NCI-H1436 (cell line): Measurements from ENCODE around the gene ACTL9.

Source experiments
- DNase-seq: peaks from one replicate; lab custom pipeline; 2025; lab: John Stamatoyannopoulos, UW

The ACTL9 gene

GRCh38 chr19:8686549-8686948 lies 12.0 kb downstream of the ACTL9 start:
- DNase-seq = no peak

DNA sequence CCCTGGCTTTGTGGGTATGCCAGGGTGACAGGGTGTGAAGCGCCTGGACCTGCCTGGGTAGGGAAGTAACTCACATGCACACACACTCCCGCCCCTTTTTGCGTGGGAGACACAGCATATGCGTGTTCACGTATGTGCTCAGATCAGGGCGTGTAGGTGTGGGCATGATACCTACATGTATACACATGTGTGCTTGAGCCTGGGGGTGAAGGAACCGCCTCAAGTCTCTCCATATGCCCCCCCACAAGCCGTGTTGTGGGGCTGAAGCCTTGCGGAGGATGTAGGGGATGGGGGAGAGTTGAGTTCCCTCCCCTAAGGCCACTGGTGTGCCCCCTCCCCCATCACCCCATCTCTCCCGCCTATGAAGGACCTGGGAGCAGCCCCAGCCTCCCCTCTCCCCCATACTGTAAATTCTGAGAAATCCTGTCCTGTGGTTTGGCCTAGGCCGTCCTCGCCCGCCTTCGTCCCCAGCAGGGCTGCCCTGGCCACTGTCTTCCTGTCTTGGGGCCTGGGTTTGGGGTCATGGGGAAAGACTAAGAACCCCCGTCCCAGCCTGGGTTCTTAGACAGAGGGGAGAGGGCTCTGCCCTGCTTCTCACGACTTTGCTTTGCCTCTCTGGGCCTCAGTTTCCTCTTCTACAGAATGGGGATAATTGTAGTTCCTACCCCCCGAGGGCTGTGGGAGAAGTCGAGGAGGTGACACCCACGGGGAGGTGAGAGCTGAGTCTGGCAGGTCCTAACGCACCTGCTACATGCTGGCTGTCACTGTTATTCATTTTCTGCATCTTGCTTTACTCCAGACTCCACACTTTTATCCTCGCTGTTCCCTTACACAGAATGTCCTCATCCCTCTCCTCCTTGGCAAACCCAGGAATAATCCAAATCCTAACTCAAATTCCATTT lies 14.3 kb downstream of the ACTL9 start:
- no peak for DNase-seq

- no peak for DNase-seq
Measured at GRCh38 chr19:8682931-8683330, 15.7 kb downstream of the ACTL9 start.

DNA sequence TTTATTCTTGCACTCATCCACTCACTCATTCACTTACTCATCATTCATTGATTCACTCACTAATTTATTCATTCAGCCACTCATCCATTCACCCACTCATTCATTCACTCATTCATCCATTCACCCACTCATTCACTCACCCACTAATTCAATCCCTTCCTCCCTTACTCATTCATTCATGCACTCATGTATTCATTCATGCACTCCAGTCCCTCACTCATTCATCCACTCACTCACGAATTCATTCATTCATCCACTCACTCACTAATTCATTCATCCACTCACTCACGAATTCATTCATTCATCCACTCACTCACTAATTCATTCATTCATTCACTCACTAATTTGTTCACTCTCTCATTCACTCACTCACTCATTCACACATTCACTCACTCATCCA lies 16.1 kb downstream of the ACTL9 start:
- no peak for DNase-seq

DNA sequence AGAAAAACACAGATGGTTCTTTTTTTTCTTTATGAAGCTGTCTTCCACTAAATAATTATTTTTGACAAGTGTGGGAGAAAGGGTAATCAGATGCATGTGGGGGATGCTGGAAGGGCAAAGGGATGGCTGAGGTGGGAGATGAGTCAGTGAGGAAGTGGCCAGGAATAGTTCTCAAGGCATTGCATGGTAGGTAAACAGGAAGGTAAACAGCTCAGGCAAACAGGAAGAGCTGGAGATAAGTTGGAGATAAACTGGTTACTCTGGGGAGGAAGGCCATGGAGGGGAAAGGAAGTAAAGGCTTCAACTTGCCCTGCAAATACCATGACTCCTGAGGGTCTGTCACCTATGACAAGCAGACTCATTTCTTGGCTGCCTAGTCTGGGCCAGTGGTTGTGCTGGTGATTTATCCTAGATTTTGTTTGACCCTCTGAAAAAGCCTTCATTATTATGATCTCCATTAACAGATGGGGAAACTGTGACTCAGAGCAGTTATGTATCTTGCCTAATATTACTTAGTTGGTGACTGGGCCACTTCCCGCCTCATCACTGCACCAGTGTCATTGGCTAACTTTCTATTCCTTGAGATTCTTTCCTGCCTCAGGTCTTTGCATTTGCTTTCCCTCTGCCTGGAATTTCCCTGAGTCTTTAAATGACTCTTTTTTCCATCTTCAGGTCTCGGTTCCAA lies 17.1 kb downstream of the ACTL9 start:
- no peak for DNase-seq

GRCh38 chr19:8680676-8681344 lies 17.8 kb downstream of the ACTL9 start:
- no peak for DNase-seq

- DNase-seq = no peak
Measured at GRCh38 chr19:8678244-8678807, 20.3 kb downstream of the ACTL9 start.

GRCh38 chr19:8675066-8675465 lies 23.5 kb downstream of the ACTL9 start:
- no peak for DNase-seq

DNA sequence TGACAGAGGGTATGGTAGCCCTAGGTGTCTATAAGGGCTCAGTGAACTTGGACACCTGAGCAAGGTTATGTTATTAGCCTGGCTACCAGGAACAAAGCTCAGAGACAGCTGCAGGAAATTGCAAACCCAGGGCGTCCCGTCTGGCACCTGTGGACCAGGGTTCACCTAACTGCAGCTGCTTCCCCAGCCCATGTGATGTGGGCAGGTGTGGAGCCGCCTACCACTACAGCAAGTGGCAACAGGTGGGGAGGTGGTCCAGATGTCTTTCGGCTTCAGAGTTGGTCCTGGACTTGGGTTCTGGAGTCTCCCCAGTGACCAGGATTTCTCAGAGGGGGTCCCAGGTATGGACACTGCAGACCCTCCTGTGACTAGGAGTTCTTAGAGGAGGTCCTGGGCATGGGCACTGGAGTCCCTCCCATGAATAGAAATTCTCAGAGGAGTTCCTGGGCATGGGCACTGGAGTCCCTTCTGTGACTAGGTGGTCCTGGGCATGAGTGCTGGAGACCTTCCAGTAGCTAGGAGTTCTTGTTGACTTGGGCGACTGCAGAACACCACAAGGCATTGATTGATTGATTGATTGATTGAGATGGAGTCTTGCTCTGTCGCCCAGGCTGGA lies 25.2 kb downstream of the ACTL9 start:
- no peak for DNase-seq

DNA sequence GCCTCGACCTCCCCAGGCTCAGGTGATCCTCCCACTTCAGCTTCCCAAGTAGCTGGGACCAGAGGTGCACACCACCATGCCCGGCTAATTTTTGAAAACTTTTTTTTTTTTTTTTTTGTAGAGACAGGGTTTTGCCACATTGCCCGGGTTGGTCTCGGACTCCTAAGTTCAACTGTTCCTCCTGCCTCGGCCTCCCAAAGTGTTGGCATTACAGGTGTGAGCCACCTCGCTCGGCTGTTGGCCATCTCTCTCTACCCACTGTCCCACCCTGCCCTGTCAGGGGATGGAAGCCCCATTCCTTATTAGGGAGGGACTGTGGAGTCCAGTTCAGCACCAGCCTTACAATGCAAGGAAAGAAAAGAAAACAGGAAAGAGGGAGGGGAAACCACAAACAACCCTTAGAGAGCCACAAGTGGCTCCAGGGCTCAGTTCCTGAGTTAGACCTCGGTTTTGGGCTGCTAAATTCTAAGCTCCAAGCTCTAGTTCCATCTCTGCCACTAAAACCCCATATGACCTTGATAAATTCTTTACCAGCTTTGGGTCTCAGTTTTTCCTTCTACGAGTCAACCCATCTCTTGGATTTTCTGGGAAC lies 31.7 kb downstream of the ACTL9 start:
- no peak for DNase-seq

DNA sequence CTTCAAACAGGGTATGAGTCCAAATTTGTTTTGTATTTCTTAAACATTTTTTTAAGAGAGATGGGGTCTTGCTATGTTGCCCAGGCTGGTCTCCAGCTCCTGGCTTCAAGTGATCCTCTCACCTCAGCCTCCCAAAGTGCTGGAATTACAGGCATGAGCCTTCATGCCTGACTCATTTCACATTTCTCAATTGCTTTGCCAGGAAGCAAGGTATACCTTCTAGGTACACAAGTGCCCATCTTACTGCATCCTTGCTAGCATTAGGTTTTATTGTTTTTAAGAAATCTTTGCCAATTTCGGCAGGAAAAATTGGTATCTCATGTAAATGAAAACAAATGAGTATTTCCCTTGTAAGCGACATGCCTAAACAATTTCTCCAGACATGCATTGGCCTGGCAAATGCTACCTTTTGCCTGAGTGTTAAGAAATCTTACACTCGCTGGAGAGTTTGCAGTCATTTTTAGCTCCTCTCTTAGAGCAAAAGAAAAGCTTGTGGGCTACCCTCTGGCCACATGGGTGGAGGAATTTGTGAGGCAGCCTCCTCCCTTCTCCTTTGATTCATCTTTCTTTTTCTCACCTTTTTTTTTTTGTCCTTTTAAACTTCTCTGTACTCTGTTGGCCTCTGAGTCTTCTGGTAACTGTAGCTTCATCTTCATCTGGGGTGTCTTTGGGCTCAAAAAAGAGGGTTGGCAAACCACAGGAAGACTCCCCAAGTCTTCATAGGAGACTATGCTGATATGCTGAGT lies 33.0 kb downstream of the ACTL9 start:
- DNase-seq = no peak

- no peak for DNase-seq
Measured at GRCh38 chr19:8664671-8665057, 33.9 kb downstream of the ACTL9 start.

DNA sequence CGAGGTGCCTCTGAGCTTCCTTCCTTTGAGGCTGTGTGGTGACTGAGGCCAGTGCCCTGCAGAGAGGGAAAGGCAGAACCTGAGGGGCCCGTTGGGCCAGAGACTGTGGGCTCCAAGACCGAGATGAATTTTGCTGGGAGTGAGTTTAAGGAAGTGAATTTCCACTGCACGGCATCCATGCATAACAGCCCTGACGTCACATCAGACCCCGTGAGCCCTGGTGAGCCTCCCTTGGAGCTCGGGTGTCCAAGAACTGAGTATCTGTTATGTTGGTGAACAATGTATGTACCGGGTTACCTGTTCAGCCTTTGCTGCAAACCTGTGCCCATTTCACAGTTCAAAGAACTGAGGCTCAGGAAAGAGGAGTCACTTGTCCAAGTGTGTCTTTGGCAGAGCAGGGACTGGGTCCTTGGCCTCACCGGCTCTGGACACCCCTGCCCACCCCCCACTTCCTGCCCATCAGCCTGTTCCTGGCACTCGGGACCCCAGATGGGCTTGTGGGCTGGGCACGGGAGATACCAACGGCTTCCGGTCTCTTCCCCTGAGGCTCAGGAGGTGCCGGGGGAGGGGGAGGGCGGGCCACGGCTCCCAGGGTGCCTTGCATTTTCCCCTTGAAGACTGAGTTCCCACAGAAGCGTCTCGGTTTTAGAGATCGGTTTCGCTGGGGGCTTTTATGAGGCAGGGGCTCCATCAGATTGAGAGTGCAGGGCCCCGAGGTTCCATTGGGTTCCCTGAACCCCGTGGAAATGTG lies 34.5 kb downstream of the ACTL9 start:
- no peak for DNase-seq

DNA sequence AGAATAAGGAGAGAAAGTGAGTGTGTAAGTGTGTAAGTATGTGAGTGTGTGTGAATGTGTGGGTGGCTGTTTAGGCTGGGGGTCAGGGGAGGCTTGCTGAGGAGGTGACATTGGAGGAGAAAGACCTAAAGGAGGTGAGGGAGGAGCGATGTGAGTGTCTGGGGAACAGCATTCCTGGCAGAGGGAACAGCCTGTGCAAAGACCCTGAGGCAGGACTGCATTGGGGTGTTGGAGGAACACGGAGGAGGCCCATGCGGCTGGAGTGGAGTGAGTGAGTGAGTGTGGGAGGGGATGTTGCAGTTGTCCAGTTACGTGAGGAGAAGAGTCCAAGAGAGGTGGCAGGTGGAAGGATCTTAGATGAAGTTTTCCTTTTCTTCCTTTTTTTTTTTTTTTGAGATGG lies 36.3 kb downstream of the ACTL9 start:
- no peak for DNase-seq

- no peak for DNase-seq
Measured at GRCh38 chr19:8659905-8660304, 38.7 kb downstream of the ACTL9 start.

GRCh38 chr19:8657869-8658268 lies 40.7 kb downstream of the ACTL9 start:
- no peak for DNase-seq

GRCh38 chr19:8655340-8655709 lies 43.3 kb downstream of the ACTL9 start:
- no peak for DNase-seq

DNA sequence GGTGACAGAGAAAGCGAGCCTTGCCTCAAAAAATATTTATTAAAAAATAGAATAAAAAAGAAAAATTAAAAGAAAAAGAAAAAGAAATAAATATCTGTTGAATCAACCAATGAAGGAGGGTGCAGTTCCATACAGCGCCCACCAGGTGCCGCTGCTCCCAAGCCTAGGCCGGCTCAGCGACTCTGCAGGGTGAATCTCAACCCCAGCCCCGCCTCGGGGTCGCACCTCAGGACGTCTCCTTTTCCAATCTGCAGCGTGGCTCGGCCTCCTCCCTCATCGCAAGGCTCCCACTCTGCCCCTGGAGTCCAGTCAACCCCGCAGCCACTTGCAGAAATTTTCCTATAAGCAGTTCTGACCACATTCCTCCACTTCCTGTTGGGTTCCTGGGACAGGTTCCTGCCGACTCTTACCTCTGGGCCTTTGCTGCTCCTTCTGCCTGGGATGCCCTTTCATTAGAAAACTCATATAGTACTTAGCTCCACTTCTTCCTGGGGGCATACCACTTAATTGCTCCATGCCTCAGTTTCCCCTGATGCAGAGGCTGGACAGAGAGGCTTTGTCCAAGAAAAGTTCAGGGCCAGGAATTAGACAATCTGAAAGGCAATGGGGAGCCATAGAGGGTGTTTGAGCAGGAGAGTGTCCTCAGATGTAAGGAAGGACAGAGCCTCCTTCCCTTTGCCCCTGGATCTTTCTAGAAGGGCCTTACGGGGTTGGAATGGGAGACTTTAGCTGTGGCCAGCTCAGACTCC lies 43.8 kb downstream of the ACTL9 start:
- DNase-seq = peak; percentile 1

DNA sequence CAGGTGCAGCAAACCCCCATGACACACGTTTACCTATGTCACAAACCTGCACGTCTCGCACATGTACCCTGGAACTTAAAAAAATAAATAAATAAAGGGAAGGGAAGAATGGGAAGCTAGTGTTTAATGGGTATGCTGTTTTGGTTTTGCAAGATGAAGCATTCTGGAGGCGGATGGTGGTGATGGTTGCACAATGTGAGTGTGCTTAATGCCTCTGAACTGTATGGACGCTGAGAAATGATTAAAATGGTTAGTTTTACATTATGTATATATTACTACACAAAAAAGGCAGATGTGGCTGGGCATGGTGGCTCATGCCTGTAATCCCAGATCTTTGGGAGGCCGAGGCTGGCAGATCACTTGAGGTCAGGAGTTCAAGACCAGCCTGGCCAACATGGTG lies 50.4 kb downstream of the ACTL9 start:
- DNase-seq = no peak
